Testis (tissue), 3 donors: Measurements from ENCODE around the gene HSPA4. TPM values are rescaled to one million over a fixed set of nuclear protein-coding genes. Genes with fewer than 3 reads are reported as not detected.

Source experiments
- DNase-seq: peaks from one replicate; pipeline ENCODE4 v3.0.0-alpha.2; 2019
- H3K27ac ChIP-seq, 2 donors: fragments of 200-600 bp; sonication (generic); one replicate each; pipeline ENCODE4 v1.5.1; 2019
- H3K27me3 ChIP-seq: fragments of 200-600 bp; sonication (generic); one replicate; pipeline ENCODE4 v1.5.1; 2019
- H3K36me3 ChIP-seq: fragments of 200-600 bp; sonication (generic); one replicate; pipeline ENCODE4 v1.5.1; 2017; ENCODE audit warnings: low read depth; ENCODE audit errors: missing control alignments
- H3K4me1 ChIP-seq: fragments of 200-600 bp; sonication (generic); one replicate; pipeline ENCODE4 v1.5.1; 2019
- H3K4me3 ChIP-seq, 2 donors: fragments of 200-600 bp; sonication (generic); one replicate each; pipeline ENCODE4 v1.5.1; 2017 to 2019
- H3K9me3 ChIP-seq: fragments of 200-600 bp; sonication (generic); one replicate; pipeline ENCODE4 v1.5.1; 2017
- POLR2A ChIP-seq: fragments of 450-650 bp; IDR thresholded peaks from one replicate; pipeline ENCODE4 v1.6.1; 2017; ENCODE audit warnings: antibody characterized with exemption, mild to moderate bottlenecking, moderate library complexity
- WGBS, 2 donors: methylation state at CpG; one replicate each; pipeline ENCODE4 v1.1.5; 2018; 5-methylcytosine and 5-hydroxymethylcytosine counted together
- intact Hi-C: fragments of 100-400 bp; cut with DNase I; formaldehyde crosslinking; loops from one replicate; pipeline ENCODE4 v1.15.1; 2023; ENCODE audit warnings: low total_unique reads
- polyA plus RNA-seq: library from polyadenylated mRNA; stranded (reverse); fragments of 350-450 nt; fragmentation: Illumina TruSeq; extraction: RNeasy Lipid Tissue Mini Kit (QIAGEN cat#74804); gene quantifications from one replicate; pipeline ENCODE4 v1.2.3, GENCODE V29; 2014; ENCODE audit warnings: low read depth, low replicate concordance; ENCODE audit not compliant: insufficient read depth
- total RNA-seq, 2 donors: library from RNA; depleted of rRNA; stranded (reverse); fragments of >200 nt; gene quantifications; one replicate each; pipeline ENCODE4 v1.2.3, GENCODE V29; 2016
- TF ChIP-seq, protein P1 (sequence below), 3 experiments: fragments of 450-650 bp in 2 of 3; fragments of 200-600 bp in 1 of 3; sonication (generic) in 1 of 3; IDR thresholded peaks; one replicate each; pipeline ENCODE4 v1.5.1; 2016 to 2019; ENCODE audit warnings: antibody characterized with exemption in 3 of 3, mild to moderate bottlenecking in 2 of 3, moderate library complexity in 1 of 3

The HSPA4 gene
- total and polyA plus RNA-seq, 3 donors from 2014 or later, result 107 to 143 (median 108) TPM

DNA sequence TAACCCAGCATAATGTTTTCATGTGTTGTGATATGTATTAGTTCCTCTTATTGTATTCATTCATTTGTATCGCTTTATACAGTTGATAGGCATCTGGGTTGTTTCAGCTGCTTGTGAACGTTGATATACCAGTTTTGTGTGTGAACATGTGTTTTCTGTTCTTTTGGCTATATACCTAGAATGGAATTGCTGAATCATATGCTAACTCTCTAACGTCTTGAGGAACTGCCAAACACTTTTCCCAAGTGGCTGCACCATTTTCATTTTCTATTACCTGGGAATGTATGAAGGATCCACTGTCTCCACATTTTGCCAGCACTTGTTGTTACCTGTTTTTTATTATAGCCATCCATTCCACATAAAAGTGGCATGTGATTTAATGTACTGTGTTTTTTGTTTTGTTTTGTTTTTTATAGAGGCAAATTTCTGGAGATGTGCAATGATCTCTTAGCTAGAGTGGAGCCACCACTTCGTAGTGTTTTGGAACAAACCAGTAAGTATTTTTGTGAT lies 34.6 kb downstream of the HSPA4 start:
- intact Hi-C loops, result no loop called here
- no peak overlapping the region for H3K27ac ChIP-seq
- no peaks in the 10 kb centered on the region for H3K4me1 ChIP-seq
- TF ChIP-seq, protein P1, sequence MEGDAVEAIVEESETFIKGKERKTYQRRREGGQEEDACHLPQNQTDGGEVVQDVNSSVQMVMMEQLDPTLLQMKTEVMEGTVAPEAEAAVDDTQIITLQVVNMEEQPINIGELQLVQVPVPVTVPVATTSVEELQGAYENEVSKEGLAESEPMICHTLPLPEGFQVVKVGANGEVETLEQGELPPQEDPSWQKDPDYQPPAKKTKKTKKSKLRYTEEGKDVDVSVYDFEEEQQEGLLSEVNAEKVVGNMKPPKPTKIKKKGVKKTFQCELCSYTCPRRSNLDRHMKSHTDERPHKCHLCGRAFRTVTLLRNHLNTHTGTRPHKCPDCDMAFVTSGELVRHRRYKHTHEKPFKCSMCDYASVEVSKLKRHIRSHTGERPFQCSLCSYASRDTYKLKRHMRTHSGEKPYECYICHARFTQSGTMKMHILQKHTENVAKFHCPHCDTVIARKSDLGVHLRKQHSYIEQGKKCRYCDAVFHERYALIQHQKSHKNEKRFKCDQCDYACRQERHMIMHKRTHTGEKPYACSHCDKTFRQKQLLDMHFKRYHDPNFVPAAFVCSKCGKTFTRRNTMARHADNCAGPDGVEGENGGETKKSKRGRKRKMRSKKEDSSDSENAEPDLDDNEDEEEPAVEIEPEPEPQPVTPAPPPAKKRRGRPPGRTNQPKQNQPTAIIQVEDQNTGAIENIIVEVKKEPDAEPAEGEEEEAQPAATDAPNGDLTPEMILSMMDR (IDR thresholded peaks at IDR 0.05), result no peak
- TF ChIP-seq POLR2A, result no peak
- 83 to 88% methylated on average over 4 of the region's 4 CpGs for WGBS, 2 donors
- no peak overlapping the region for H3K4me3 ChIP-seq
- H3K36me3 ChIP-seq, result no peaks in the 10 kb centered on the region
- no peaks in the 10 kb centered on the region for H3K27me3 ChIP-seq
- no peak for DNase-seq
- no peaks in the 10 kb centered on the region for H3K9me3 ChIP-seq

DNA sequence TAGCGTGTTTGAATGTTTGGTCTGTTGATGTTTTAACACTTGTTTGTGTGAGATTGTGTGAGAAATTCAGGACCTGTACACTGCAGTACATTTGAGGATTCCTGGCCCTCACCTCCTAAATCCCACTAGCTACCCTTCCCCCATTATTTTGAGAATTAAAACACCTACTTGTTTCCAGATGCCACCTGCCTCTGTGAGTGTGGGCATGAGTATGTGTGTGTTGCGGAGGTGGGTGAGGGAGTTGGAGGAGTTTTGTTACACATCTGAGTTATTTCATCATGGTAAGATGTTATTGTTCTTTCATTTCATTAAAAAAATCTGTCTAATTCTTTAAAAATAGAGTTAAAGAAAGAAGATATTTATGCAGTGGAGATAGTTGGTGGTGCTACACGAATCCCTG lies 36.3 kb downstream of the HSPA4 start:
- intact Hi-C loops, result no loop called here
- DNase-seq, result no peak

DNA sequence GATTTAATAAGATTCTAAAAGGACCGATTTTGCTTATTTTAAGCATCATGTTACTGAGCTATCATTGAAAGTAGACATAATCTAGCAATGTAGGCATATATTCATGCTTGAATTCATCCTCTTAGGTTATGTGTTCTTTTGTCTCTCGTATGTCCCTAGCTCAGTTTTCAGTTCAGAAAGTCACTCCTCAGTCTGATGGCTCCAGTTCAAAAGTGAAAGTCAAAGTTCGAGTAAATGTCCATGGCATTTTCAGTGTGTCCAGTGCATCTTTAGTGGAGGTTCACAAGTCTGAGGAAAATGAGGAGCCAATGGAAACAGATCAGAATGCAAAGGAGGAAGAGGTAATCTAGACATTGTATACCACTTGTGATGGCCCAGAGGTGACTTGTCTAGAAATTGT lies 39.2 kb downstream of the HSPA4 start:
- H3K4me3 ChIP-seq, result no peak overlapping the region
- DNase-seq, result no peak
- no peaks in the 10 kb centered on the region for H3K36me3 ChIP-seq
- no peak overlapping the region for H3K27ac ChIP-seq
- WGBS, 2 donors, result 85 to 91% methylated on average over 3 of the region's 3 CpGs
- TF ChIP-seq, protein P1 (IDR thresholded peaks at IDR 0.05), result no peak
- no peaks in the 10 kb centered on the region for H3K9me3 ChIP-seq
- intact Hi-C loops, result no loop called here
- no peaks in the 10 kb centered on the region for H3K27me3 ChIP-seq
- no peaks in the 10 kb centered on the region for H3K4me1 ChIP-seq

More for the DNA sequence above, 36.3 kb downstream of the HSPA4 start:
- no peaks in the 10 kb centered on the region for H3K36me3 ChIP-seq
- H3K27me3 ChIP-seq, result no peaks in the 10 kb centered on the region
- no peaks in the 10 kb centered on the region for H3K9me3 ChIP-seq
- no peaks in the 10 kb centered on the region for H3K4me1 ChIP-seq
- WGBS, 2 donors, result 90 to 96% methylated on average over 3 of the region's 3 CpGs
- TF ChIP-seq, protein P1 (IDR thresholded peaks at IDR 0.05), result no peak
- TF ChIP-seq POLR2A, result no peak
- H3K4me3 ChIP-seq, result no peak overlapping the region
- H3K27ac ChIP-seq, result no peak overlapping the region

DNA sequence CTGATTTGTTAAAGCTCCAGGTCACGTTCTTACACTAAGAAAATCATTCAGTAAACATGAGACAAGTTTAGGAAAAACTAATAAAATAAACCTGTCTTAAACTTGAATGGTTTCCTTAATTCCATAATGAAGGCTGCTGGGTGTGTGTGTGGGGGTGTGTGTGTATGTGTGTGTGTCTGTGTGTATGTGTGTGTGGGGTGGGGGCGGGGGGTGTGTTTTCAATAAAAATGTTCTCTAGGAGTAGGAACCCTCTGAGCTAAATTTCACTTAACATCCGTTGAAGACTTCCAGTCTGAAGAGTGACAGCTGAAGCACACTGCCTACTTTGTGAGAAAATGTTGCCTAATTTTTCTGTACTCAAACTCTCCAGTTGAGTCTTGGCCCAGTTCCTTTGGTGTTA lies 54.5 kb downstream of the HSPA4 start:
- Histone ChIP-seq H3K9me3 (no peaks in the 10 kb centered on the region), H3K27ac (no peak overlapping the region), H3K4me1 (no peaks in the 10 kb centered on the region), H3K4me3 (no peak overlapping the region), H3K27me3 (no peaks in the 10 kb centered on the region), H3K36me3 (no peaks in the 10 kb centered on the region)
- intact Hi-C loops, result no loop called here
- DNase-seq, result no peak
- 69 to 75% methylated on average over 3 of the region's 3 CpGs for WGBS, 2 donors
- TF ChIP-seq, protein P1 (IDR thresholded peaks at IDR 0.05), result no peak
- TF ChIP-seq POLR2A, result no peak
